ENCODE results near the gene LAMC3.

Gene LAMC3

DNA sequence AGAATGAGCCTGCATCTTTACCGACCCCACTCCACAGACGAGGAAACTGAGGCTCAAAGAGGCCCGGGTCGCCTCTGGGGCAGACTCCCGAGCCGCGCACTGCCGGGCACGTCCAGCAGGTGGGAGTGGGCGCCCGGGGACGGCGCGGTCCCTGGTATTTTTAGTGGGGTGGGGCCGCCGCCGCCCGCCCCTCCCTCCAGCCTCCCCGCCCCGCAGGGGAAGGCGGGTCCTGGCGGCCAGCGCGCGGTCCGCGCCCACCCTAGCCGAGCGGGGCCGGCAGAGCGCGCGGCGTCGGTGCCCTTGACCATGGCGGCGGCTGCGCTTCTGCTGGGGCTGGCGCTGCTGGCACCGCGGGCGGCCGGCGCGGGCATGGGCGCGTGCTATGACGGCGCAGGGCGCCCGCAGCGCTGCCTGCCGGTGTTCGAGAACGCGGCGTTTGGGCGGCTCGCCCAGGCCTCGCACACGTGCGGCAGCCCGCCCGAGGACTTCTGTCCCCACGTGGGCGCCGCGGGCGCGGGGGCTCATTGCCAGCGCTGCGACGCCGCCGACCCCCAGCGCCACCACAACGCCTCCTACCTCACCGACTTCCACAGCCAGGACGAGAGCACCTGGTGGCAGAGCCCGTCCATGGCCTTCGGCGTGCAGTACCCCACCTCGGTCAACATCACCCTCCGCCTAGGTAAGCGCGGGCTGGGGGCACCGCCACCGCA, at the start of gene LAMC3:
Gene LAMC3, plus strand, starts transcription at position 266 of the 710 bp plus-strand sequence. Its CDS starts 41 bp downstream, at position 307.
- peak; percentile 19 for DNase-seq

DNA sequence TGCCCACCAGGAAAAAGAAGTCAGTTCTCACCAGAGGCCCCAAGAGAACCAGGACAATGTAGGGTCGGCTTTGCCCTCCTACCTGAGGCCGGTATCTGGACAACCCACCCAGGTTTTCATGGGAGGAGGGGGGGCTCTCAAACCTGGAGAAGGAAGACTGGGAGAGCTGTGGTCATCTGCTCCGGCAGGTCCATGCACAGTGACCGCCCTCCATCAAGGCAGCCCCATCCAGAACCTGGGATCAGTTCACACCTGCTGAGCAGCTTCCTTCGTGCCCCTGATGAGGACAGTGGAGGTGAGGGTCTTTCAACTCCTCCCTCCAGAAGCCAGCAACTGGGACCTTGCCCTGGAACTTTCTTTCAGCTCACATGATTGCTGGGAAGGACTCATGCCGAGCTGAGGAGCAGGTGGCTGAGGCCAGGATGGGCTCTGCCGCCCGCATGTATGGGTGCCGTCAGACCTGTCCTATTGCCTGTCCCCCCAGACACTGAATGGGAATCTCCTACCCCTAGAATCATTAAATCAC, 49.1 kb upstream of the LAMC3 start:
- DNase-seq: no peak

DNA sequence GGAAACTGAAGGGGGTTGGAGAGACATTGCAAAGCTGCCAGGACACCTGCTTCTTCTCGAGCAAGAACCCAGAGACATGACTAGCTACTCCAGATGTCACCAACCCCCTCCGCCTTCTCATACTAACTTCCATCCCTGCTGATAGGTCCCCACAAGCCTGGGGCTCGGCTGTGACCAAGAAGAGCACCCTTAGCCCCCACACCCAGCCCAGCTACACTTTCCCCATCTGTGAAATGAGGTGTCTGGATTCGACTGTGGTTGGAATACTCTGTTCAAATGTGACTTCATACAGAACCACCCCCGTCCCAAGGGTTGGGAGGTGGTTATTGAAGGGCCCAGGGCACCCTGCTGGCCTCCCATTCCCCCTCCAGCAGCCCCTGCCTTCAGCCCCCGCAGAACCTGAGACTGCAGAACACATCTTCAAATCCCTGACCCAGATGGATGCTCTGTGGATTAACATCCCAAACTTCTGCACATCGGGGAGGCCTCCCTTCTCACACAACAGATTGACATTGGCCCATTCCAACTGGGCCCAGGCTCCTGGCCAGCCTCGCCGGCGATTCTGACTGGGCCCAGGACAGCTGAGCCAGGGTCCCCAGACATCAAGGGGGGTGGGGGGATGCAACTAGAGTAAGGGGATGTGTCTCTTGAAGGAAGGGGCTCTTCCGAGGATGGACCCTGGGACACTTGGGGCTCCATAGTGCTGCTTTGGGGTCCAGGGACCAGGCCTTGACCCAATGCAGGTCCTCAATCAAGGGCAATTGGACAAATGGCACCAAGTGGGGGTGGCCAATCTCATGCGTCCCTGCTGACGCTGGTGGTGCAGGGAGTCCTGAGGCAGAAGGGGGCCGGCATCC, 48.2 kb upstream of the LAMC3 start:
- DNase-seq: no peak

DNA sequence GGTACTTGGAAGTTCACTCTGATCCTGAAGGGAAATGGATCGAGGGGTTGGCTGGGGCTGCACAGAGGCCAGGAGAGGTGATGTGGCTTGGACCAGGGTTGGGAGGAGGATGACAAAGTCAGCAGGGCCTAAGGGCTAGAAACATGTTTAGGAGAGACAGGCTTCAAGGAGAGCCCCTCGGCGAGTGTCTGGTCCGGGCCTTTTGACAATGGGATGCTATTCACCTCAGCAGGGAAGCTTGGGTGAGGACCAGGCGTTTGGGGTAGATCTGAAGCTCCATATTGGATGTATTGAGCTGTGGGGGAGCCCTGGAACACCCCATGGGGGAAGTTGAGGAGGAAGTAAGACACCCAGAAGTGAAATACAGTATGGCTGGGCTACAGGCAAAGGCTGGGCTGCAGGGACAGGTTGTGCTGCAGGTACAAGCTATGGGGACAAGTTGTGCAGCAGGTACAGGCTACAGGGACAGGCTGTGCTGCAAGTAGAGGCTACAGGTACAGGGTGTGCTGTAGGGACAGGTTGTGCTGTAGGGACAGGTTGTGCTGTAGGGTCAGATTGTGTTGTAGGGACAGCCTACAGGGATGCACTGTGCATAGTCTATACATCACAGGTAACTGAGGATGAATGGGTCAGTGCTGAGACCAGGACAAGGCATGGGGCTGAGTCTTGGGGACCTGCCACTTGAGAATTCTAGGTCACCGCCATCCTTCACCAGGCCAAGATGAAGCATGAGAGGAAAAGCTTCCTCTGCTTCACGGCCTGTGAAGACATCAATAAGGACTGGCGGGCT, 47.3 kb upstream of the LAMC3 start:
- no peak for DNase-seq

DNA sequence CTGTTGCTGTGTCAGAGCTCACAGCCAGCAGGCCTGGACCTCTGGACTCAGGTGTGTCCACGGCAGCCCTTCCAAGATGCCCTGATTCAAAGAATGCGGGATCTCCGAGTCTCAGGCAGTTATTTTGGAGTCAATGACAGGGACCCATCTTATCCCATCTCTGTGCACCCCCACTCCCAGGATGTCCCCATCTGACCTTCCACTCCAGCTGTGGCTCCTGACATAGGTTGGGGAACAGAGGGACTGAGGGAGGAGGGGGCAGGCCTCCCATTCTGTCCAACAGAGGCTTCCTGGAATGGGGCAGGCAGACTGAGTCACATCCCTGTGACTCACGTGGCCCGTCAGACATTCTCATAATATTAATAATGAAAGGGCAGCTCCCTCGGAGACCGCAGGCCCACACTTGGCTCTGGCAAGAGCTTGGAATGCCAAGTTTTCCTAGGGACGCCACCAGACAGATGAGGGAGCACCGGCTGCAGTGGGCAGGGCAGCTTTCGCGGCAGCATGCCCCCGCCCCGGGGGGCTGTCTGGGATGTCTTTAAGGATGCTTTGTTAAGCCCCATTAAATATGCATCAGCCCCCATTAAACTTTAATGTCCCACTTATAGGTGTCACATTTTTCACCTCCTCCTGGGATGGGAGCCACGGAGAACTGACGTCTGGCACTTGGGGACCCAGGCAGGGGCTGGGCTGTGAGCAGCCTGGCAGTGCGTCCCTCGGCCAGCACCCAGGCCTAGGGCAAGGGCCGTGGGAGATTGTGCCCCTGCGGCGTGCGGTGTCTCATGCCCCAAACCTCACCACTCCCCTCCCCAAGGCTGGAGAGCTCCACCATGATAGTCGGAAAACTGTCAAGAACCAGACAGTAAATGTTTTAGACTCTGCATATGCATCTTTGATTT, 46.3 kb upstream of the LAMC3 start:
- DNase-seq: peak; percentile 68

DNA sequence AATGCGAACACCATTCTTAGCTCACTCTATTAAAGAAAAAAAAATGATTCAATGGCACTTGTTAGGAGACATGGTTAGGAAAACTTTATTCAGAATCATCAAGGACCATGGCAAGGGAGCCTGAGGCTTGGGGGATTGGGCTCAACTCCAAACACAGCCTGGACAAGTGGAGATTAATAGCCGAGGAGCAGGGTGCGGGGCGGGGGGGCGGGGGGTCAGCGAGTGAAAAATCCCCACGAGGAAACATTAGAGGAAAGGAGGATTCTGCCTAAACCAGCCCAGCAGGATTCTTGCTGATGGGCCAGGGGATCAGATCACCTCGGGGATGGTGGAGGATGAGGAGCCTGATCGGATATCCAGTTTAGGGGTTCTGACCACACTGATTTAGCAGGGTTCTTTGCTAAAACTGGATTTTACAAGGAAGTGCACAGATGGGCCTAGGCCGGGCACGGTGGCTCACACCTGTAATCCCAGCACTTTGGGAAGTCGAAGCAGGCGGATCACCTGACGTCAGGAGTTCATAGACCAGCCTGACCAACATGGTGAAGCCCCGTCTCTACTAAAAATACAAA, 45.6 kb upstream of the LAMC3 start:
- DNase-seq: no peak

DNA sequence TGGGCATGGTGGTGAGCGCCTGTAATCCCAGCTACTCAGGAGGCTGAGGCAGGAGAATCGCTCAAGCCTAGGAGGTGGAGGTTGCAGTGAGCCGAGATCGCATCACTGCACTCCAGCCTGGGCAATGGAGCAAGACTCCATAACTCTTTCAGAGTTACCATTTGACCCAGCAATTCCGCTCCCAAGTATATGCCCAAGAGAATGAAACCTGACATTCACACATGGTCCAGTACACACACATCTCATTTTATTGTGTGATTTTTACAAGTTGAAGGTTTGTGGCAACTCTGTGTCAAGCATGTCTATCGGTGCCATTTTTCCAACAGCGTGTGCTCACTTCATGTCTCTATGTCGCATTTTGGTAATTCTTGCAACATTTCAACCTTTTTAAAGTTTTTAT, 45.1 kb upstream of the LAMC3 start:
- DNase-seq: no peak

DNA sequence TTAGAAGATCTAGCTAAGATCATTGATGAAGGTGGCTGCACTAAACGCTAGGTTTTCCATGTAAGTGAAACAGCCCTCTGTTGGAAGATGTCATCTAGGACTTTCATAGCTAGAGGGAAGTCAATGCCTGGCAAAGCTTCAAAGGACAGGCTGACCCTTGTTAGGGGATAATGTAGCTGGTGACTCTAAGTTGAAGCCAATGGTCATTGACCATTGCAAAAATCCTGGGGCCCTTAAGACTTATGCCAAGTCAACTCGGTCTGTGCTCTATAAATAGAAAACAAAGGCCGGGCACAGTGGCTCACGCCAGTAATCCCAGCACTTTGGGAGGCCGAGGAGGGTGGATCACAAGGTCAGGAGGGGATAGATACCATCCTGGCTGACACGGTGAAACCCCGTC, 43.3 kb upstream of the LAMC3 start:
- no peak for DNase-seq

DNA sequence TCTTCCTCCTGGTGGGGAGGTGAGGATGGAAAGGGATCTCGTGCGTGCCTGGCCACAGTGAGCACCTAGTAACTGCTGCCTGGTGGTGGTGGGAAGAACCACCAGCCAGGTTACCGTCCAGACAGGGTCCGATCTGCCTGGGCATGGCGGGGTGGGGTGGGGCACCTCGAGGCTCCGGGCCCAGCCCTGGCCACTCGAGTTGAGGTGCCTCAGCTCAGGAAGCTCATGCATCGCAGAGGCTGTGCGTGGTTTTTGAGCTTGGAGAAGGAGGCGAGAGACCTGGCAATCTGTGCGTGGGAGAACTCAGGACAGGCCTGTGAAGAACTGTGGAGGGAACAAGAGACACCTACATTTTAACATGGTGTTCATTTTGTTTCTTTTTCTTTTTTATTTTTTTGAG, 38.9 kb upstream of the LAMC3 start:
- no peak for DNase-seq

DNA sequence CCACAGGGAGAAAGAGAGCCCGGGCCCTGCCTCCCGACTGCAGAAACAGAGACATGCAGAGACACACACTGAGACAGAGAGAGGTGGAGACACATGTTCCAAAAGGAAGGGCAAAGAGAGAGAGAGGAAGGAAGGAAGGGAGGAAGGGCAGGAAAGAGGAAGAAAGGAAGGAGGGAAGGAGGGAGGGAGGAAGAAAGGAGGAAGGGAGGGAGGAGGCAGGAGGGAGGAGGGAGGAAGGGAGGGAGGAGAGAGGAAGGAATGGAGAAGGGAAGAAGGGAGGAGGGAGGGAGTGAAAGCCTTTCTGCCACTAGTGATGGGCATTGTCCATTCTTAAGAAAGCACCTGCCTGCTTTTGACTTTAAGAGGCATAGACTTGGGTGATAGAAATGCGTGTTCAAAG, 38.1 kb upstream of the LAMC3 start:
- no peak for DNase-seq

DNA sequence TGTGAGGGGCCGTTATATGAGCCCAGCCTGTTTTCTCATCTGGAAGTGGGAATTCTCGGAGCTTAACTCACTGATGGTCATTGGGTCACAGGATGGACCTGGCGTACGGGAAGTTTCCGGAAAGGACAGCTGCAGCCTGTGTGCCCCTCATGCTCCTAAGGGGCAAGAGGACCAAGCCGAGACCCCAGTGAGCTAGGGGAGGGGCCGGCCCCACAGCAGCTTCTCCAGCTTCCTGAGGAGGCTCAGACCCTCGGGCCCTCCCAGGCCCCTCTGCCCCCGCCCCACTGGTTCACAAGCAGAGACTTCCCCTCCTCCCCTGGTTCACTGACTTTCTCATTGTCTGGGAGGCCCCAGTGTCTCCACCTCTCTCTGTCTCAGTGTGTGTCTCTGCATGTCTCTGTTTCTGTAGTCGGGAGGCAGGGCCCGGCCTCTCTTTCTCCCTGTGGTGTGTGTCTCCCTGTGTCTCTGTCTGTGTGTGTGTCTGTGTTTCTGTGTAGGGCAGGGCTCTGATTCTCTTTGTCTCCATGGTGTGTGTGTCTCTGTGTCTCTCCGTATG, 37.6 kb upstream of the LAMC3 start:
- no peak for DNase-seq

DNA sequence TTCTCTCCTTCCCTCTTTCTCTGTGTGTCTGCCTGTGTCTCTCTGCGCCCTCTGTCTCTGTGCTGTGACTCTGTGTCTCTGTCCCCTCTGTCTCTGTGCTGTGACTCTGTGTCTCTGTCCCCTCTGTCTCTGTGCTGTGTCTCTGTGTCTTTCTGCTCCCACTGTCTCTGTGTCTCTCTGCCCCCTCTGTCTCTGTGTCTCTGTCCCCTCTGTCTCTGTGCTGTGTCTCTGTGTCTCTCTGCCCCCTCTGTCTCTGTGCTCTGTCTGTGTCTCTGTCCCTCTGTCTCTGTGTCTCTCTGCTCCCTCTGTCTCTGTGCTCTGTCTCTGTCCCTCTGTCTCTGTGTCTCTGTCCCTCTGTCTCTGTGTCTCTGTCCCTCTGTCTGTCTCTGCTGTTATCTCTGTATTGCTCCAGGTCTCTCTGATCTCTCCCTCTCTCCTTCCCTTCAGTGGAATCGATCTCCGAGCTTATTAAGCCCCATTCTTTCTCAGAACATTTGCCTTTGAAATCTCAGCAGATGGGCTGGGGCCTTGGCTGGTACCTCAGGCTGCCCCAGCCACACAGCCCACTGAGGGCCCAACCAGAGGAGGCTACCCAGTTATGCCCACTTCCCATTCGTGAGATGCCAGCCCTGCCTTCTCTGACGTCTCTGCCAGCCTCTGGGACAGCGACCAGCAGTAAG, 36.6 kb upstream of the LAMC3 start:
- no peak for DNase-seq

DNA sequence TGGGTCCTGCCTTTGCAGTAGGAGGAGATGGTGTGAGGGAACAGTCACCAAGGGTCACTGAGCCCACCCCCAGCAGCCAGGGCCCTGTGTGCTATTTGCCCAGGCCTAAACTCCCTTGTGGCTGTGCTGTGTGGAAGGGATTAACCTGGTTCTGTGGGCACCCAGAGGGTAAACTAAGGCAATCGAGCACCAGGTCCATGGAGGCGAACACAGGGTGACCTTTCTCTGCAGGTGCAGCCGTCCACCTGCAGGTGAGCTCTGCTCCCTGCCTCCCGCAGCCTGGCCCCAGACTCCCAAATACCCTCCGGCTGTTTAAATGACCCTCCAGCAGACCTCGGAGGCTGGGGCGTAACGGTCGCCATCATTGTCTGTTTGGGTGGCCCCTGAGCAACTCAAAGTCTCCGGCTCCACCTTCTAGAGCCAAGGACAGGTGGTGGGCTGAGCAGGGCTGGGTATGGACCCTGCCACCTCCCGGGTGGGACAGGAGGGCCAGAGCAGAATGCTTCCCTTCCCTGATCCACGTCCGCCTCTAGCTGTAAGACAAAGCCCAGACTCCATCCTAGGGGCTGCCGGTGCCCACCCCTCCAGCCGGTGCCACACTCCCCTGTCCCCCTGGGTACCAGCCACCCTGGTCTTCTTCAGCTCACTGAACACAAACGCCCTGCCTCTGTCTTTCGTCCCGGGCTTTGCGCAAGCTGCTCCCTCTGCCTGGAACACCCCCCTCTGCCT, 35.9 kb upstream of the LAMC3 start:
- no peak for DNase-seq

DNA sequence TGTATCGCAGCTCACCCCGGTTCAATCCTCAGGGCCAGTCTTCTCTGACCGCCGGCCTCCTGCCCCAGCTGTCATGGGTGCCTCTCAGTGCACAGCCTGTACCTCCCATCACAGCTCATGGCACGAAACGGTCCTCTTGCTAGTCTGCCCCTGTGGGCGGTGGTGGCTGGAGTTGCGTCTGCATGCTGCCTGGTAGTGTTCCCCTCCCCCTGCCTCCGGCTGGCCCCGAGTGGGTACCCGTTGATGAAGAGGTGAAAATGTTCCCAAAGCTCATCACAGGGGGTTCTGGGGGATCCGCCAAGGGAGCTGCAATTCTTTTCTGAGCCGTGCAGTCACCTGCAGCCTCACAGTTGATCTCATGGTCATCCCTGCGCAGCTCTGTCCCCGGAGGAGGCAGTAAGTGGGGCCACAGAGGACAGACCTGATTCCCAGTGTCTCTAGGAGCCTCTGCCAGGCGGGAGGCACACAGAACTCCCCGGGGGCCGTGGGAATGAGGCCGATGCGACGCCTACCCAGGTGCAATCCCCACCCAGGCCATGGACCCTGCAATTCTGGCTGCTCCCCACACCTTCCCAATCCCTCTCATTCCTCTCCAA, 35.2 kb upstream of the LAMC3 start:
- DNase-seq: no peak

DNA sequence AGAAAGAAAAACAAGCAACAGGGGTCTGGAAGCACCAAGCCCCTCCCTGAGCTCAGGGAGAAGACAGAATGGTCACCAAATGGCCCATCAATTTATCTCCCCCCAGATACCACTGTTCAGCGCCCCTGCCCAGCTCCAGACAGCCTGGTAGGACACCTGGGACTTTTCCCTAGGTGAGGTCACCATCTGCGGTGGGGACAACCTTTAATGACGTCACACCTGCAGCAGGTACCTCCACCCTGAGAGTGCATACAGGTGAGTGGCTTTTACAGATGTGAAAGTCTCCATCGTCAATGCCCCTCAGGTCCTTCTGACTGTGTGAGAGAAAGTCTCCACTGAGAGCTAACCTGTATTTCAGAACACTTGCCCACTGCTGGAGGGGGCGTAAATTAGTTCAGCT, 34.3 kb upstream of the LAMC3 start:
- DNase-seq: no peak

DNA sequence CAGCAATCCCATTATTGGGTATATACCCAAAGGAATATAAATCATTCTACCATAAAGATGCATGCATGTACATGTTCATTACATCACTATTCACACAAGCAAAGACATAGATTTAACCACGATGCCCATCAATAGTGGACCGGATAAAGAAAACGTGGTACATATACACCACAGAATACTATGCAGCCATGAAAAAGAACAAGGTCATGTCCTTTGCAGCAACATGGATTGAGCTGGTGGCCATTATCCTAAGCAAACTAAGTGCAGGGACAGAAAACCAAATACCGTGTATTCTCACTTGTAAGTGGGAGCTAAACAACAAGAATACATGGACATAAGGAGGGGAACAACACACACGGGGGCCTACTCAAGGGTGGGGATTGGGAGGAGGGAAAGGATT, 33.8 kb upstream of the LAMC3 start:
- no peak for DNase-seq

DNA sequence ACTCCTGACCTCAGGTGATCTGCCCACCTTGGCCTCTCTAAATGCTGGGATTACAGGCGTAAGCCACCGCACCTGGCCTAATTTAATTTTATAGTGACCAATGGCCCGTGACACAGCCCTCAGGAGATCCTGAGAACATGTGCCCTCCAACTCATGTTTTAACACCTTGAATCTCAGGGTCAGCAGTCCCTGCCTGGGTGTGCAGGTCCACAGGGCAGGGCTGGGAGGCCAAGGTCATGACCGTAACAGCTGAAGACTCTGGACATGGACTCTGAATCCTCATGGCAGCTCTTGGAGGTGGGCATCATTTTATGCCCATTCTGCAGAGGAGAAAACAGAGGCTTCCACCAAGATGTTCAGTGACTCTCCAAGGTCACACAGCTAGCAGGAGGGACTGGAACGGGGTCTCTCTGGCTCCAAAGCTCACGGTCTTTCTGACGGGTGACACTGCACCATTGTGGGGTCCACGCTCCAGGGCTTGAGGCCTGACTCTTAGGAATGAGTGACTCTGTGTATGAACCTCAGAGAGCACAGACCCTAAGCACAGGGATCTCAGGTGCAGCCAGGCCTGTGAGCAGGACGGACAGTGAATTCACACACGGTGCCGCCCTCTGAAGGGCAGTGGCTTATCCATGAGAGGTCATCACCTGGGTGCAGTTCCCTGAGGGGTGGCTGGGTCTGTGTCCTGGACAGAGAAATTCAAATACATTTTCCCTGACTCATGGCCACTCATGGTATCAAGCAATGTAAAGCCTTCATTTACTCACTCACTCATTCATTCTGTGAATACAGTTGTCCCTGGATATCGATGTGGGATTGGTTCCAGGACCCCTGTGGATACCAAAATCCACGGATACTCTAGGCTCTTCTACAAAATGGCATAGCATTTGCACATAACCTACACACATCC, 32.8 kb upstream of the LAMC3 start:
- no peak for DNase-seq

DNA sequence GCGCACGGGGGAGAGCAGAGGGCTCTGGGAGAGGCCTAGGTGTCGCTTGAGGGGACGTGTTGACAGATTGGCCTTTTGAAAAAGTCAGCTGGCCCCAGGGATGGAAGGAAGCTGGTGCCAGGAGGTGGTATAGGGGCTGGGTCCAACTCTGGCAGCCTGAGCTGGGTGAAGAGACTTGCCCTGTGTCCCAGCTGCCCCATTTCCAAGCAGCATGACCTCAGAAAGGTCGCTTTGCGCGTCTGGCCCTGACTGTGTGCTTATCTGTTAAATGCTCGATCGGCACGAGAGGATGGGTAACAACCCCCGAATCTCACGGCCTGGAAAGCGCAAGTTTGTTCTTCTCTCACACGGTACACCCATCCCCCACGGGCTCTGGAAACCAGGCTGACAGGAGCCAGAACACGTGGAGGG, 31.2 kb upstream of the LAMC3 start:
- no peak for DNase-seq
